Measurements from ENCODE around the gene DLG5. TPM values are rescaled to one million over a fixed set of nuclear protein-coding genes. Genes with fewer than 3 reads are reported as not detected.

DLG5 gene
- total RNA-seq, 1 donor from 2014 or later = 22.2 TPM

DNA sequence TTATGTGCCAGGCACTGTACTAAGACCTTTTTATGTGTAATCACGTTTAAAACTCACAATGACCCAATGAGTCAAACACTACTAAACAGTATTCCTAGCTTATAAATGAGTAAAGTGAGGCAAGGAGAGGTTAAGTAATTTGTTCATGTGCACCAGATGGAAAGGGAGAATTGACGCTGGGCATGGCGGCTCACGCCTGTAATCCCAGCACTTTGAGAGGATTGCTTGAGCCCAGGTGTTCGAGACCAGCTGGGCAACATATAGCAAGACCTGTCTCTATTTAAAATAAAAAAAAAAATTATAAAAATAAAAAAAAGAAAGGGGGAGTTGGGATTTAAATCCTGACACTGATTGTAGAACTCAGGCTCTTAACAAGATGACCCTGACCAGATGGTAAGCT lies 46.7 kb upstream of the DLG5 start:
- Histone ChIP-seq H4K20me1 (ENCODE audit: low read depth) (peaks cover 7% of the 10 kb centered on the region), H3K4me2 (no peak overlapping the region)
- H3K4me1 Mint-ChIP-seq = peaks cover 25% of the 10 kb centered on the region

DNA sequence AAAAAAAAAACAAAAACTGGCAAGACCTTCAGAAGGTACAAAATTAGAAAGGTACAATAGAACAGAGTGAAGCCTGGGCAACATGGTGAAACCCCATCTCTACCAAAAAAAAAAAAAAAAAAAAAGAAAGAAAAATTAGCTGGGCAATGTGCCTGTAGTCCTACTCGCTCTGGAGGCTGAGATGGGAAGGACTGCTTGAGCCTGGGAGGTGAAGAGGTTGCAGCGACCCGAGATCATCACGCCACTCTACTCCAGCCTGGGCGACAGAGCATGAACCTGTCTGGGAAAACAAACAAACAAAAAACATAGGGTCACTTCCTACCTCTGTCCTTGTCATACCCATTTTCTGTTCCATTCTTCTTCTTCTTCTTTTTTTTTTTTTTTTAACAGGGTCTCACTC lies 45.6 kb upstream of the DLG5 start:
- Mint-ChIP-seq H3K27ac (peak overlapping the region; percentile 17), H3K9me3 (no peaks in the 10 kb centered on the region), H3K27me3 (ENCODE audit: insufficient read depth, low read depth) (peaks cover 5% of the 10 kb centered on the region), H3K36me3 (peaks cover 13% of the 10 kb centered on the region), H3K4me3 (no peak overlapping the region), H3K4me1 (peaks cover 36% of the 10 kb centered on the region)
- Histone ChIP-seq H3K27ac (no peak overlapping the region), H3K36me3 (no peaks in the 10 kb centered on the region), H3F3A (ENCODE audit: low read depth) (peaks cover 23% of the 10 kb centered on the region), H2AFZ (replicated peaks) (no peak overlapping the region), H3K4me3 (no peak overlapping the region), H3K4me1 (peaks cover 7% of the 10 kb centered on the region), H3K79me2 (ENCODE audit: low read depth) (no peaks in the 10 kb centered on the region), H3K9me3 (ENCODE audit: low read depth) (no peaks in the 10 kb centered on the region), H3K4me2 (no peak overlapping the region), H4K20me1 (ENCODE audit: low read depth) (peaks cover 7% of the 10 kb centered on the region), H3K9ac (no peak overlapping the region), H3K27me3 (no peaks in the 10 kb centered on the region)
- no peak for DNase-seq (ENCODE audit: low spot score)
- TF ChIP-seq, protein P1, sequence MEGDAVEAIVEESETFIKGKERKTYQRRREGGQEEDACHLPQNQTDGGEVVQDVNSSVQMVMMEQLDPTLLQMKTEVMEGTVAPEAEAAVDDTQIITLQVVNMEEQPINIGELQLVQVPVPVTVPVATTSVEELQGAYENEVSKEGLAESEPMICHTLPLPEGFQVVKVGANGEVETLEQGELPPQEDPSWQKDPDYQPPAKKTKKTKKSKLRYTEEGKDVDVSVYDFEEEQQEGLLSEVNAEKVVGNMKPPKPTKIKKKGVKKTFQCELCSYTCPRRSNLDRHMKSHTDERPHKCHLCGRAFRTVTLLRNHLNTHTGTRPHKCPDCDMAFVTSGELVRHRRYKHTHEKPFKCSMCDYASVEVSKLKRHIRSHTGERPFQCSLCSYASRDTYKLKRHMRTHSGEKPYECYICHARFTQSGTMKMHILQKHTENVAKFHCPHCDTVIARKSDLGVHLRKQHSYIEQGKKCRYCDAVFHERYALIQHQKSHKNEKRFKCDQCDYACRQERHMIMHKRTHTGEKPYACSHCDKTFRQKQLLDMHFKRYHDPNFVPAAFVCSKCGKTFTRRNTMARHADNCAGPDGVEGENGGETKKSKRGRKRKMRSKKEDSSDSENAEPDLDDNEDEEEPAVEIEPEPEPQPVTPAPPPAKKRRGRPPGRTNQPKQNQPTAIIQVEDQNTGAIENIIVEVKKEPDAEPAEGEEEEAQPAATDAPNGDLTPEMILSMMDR (IDR thresholded peaks at IDR 0.05) = no peak
- TF ChIP-seq EZH2 (IDR thresholded peaks at IDR 0.05) (no peak), EZH2phosphoT487 (IDR thresholded peaks at IDR 0.05) (no peak)

More for the DNA sequence above, 46.7 kb upstream of the DLG5 start:
- Histone ChIP-seq H3K36me3 (no peaks in the 10 kb centered on the region), H3K9ac (no peak overlapping the region), H3K4me1 (peaks cover 7% of the 10 kb centered on the region), H3F3A (ENCODE audit: low read depth) (peaks cover 23% of the 10 kb centered on the region), H3K27me3 (no peaks in the 10 kb centered on the region), H3K9me3 (ENCODE audit: low read depth) (no peaks in the 10 kb centered on the region), H3K4me3 (no peak overlapping the region), H3K79me2 (ENCODE audit: low read depth) (no peaks in the 10 kb centered on the region), H3K27ac (no peak overlapping the region), H2AFZ (replicated peaks) (no peak overlapping the region)
- TF ChIP-seq, protein P1 (IDR thresholded peaks at IDR 0.05) = no peak
- TF ChIP-seq EZH2phosphoT487 (IDR thresholded peaks at IDR 0.05) (no peak), EZH2 (IDR thresholded peaks at IDR 0.05) (no peak)
- no peak overlapping the region for H3K27ac Mint-ChIP-seq
- H3K36me3 Mint-ChIP-seq = peaks cover 21% of the 10 kb centered on the region
- no peak overlapping the region for H3K4me3 Mint-ChIP-seq
- DNase-seq (ENCODE audit: low spot score) = no peak
- H3K27me3 Mint-ChIP-seq (ENCODE audit: insufficient read depth, low read depth) = no peaks in the 10 kb centered on the region
- no peaks in the 10 kb centered on the region for H3K9me3 Mint-ChIP-seq

DNA sequence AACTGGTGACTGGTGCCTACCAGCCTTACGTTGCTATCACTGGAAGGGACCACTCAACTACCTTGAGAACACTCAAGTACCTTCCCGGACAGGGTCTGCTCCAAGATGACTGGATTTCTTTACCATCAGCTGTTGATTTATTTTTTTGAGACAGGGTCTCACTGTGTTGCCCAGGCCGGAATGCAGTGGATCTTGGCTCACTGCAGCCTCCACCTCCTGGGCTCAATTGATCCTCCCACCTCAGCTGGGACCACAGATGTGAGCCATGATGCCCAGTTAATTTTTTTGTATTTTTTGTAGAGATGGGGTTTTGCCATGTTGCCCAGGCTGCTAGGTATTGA lies 45.2 kb upstream of the DLG5 start:
- peaks cover 7% of the 10 kb centered on the region for H3K4me1 ChIP-seq
- peaks cover 1% of the 10 kb centered on the region for H3K9me3 Mint-ChIP-seq
- H3K9ac ChIP-seq = no peak overlapping the region
- no peaks in the 10 kb centered on the region for H3K36me3 ChIP-seq
- H3K27me3 Mint-ChIP-seq (ENCODE audit: insufficient read depth, low read depth) = peaks cover 5% of the 10 kb centered on the region
- peaks cover 23% of the 10 kb centered on the region for H3F3A ChIP-seq (ENCODE audit: low read depth)
- no peak overlapping the region for H3K4me2 ChIP-seq
- DNase-seq (ENCODE audit: low spot score) = no peak
- peaks cover 40% of the 10 kb centered on the region for H3K4me1 Mint-ChIP-seq
- no peak overlapping the region for H3K4me3 Mint-ChIP-seq
- H4K20me1 ChIP-seq (ENCODE audit: low read depth) = peaks cover 7% of the 10 kb centered on the region
- no peak overlapping the region for H3K27ac Mint-ChIP-seq
- TF ChIP-seq EZH2 (IDR thresholded peaks at IDR 0.05) (no peak), EZH2phosphoT487 (IDR thresholded peaks at IDR 0.05) (no peak)
- TF ChIP-seq, protein P1 (IDR thresholded peaks at IDR 0.05) = no peak
- peaks cover 12% of the 10 kb centered on the region for H3K36me3 Mint-ChIP-seq
- H3K79me2 ChIP-seq (ENCODE audit: low read depth) = no peaks in the 10 kb centered on the region
- H2AFZ ChIP-seq (replicated peaks) = no peak overlapping the region
- no peak overlapping the region for H3K27ac ChIP-seq
- no peaks in the 10 kb centered on the region for H3K9me3 ChIP-seq (ENCODE audit: low read depth)
- no peak overlapping the region for H3K4me3 ChIP-seq
- H3K27me3 ChIP-seq = no peaks in the 10 kb centered on the region
